ENCODE data around the gene STEAP3. TPM values are rescaled to one million over a fixed set of nuclear protein-coding genes. Genes with fewer than 3 reads are reported as not detected.

Gene STEAP3
- total and polyA plus RNA-seq, 4 experiments from 2014 or later: 0.32 TPM; not detected in 3

DNA sequence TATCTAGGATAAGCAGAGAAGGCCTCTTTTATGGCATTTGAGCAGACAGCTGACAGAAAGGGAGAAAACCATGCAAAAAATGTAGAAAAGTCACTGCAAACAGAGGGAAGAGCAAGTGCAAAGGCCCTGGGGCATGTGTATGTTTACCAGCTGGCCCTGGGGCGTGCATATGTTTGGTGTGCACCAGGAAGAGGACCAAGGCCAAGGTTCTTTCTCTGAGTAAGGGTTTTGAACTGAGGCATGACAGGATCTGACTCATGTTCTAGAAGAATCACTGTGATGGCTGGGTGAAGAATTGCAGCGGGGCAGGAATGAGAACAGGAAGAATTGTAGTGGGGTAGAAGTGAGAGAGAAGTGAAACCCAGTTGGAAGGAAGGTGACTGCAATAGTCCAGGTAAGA lies 69.6 kb downstream of the STEAP3 start:
- Histone ChIP-seq H3K4me1 (ENCODE audit: insufficient read depth, low read length) (peaks cover 3% of the 10 kb centered on the region), H3K36me3 (ENCODE audit: insufficient read depth, low read length) (no peaks in the 10 kb centered on the region), H3K4me3 (ENCODE audit: low read length in 2 of 2) (no peak overlapping the region), H3K27ac (ENCODE audit: low read depth, low read length) (no peak overlapping the region), H3K27me3 (ENCODE audit: insufficient read depth, low read length) (no peaks in the 10 kb centered on the region), H3K9me3 (ENCODE audit: control insufficient read depth in 1 of 2, low read length in 2 of 2) (no peaks in the 10 kb centered on the region)
- DNase-seq: no peak
- CTCF ChIA-PET (ENCODE audit: partially characterized antibody): interaction anchor here (0.9 to 3.8 kb wide), 3 partner anchors 8 to 411 kb away, joined by 3 to 26 read pairs (median 10); no protein-coding TSS in a partner anchor
- Mint-ChIP-seq H3K27me3 (no peaks in the 10 kb centered on the region), H3K36me3 (peaks cover 0 to 2% of the 10 kb centered on the region in 2 donors), H3K9me3 (no peaks in the 10 kb centered on the region), H3K4me3 (no peak overlapping the region), H3K4me1 (peaks cover 0 to 4% (median 0%) of the 10 kb centered on the region in 4 donors), H3K27ac (no peak overlapping the region)
- POLR2A ChIA-PET (ENCODE audit: partially characterized antibody): no interaction called here
- intact Hi-C loops (cut with micrococcal nuclease): no loop called here

DNA sequence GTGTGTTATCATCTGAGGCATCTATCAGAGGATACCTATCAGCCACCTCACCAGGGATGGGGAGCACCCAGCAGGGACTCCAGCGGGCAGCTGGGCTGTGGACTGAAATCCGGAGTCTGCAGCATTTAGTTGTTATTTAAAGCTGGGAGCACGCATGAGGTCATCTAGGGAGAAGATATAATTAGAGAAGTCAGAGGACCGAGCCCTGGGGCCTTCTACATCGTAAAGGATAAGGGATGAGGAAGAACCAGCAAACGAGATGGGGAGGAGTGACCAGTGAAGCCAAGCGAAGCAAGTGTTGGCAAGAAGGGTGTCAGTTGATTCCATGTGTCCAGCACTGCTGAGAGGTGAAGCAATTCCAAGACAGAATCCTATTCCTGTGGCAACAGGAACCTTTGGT lies 70.3 kb downstream of the STEAP3 start:
- no peaks in the 10 kb centered on the region for H3K9me3 Mint-ChIP-seq
- DNase-seq: no peak
- CTCF ChIA-PET (ENCODE audit: partially characterized antibody): no interaction called here
- Histone ChIP-seq H3K4me1 (ENCODE audit: insufficient read depth, low read length) (peaks cover 3% of the 10 kb centered on the region), H3K9me3 (ENCODE audit: control insufficient read depth in 1 of 2, low read length in 2 of 2) (no peaks in the 10 kb centered on the region), H3K27ac (ENCODE audit: low read depth, low read length) (no peak overlapping the region), H3K4me3 (ENCODE audit: low read length in 2 of 2) (no peak overlapping the region), H3K36me3 (ENCODE audit: insufficient read depth, low read length) (no peaks in the 10 kb centered on the region), H3K27me3 (ENCODE audit: insufficient read depth, low read length) (no peaks in the 10 kb centered on the region)
- intact Hi-C loops (cut with micrococcal nuclease): no loop called here
- H3K27me3 Mint-ChIP-seq: no peaks in the 10 kb centered on the region
- H3K4me3 Mint-ChIP-seq: no peak overlapping the region
- POLR2A ChIA-PET (ENCODE audit: partially characterized antibody): no interaction called here
- peaks cover 0 to 4% (median 0%) of the 10 kb centered on the region in 4 donors for H3K4me1 Mint-ChIP-seq
- H3K27ac Mint-ChIP-seq: no peak overlapping the region
- H3K36me3 Mint-ChIP-seq: peaks cover 0 to 3% of the 10 kb centered on the region in 2 donors

DNA sequence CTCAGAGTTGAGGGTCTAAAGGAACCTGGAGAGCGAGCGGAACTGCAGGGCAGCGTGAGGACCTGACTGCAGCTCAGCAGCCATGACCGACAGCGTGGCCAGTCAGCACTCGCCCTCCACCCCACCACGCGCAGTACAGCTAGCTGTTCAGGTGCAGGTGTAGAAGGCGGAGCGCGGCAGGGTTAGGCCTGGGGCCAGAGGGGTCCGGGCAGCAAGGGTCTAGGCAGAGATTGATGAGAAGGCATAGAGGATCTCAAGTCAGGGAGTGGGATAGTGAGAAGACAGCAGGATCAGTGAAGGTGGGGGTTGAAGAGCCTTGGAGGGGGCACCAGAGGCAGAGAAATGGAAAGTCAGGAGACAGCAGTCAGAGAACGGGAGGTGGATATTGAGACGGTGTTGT lies 71.0 kb downstream of the STEAP3 start:
- H3K27me3 Mint-ChIP-seq: no peaks in the 10 kb centered on the region
- H3K4me1 Mint-ChIP-seq: peaks cover 0 to 4% (median 0%) of the 10 kb centered on the region in 4 donors
- H3K27ac Mint-ChIP-seq: no peak overlapping the region
- H3K27me3 ChIP-seq (ENCODE audit: insufficient read depth, low read length): no peaks in the 10 kb centered on the region
- H3K27ac ChIP-seq (ENCODE audit: low read depth, low read length): no peak overlapping the region
- peaks cover 0 to 3% of the 10 kb centered on the region in 2 donors for H3K36me3 Mint-ChIP-seq
- H3K4me3 Mint-ChIP-seq: no peak overlapping the region
- no peak for DNase-seq
- H3K4me1 ChIP-seq (ENCODE audit: insufficient read depth, low read length): peaks cover 3% of the 10 kb centered on the region
- H3K36me3 ChIP-seq (ENCODE audit: insufficient read depth, low read length): no peaks in the 10 kb centered on the region
- CTCF ChIA-PET (ENCODE audit: partially characterized antibody): no interaction called here
- H3K9me3 ChIP-seq (ENCODE audit: control insufficient read depth in 1 of 2, low read length in 2 of 2): no peaks in the 10 kb centered on the region
- POLR2A ChIA-PET (ENCODE audit: partially characterized antibody): no interaction called here
- H3K4me3 ChIP-seq (ENCODE audit: low read length in 2 of 2): no peak overlapping the region
- H3K9me3 Mint-ChIP-seq: no peaks in the 10 kb centered on the region
- intact Hi-C loops (cut with micrococcal nuclease): no loop called here

DNA sequence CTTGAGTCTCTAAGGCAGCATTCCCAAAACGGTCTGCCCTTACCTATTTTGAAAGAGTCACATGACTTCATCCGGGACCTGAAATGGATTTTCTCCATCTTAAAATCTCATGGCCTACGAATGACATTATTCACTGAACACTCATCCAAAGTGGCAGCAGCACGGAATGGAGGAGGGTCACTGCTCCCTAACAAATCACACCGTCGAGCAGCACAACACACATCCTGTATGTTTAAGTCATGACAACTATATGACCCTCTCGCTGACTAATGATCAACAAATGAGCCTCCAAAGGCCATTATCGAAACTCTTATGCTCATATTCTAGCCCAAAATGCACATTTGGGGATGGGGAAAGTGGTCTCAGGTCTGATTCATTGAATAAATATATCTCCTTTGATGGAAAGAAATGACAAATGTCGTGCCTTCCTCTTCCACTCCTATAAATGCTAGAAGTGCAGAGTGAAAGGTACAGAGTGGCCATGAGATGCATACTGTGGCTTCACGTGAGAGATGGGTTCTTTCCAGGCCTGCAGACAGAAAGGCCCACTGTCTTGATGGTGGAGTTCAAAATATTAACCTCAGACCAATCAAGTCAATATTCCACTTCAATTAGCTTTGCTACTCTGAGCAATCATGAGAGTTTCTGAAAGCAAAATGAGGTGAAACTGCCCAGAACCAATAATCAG lies 72.2 kb downstream of the STEAP3 start:
- Mint-ChIP-seq H3K4me1 (peaks cover 0 to 4% (median 0%) of the 10 kb centered on the region in 4 donors), H3K36me3 (peaks cover 3 to 5% of the 10 kb centered on the region in 2 donors), H3K9me3 (no peaks in the 10 kb centered on the region), H3K4me3 (no peak overlapping the region), H3K27me3 (no peaks in the 10 kb centered on the region), H3K27ac (no peak overlapping the region)
- H3K27me3 ChIP-seq (ENCODE audit: insufficient read depth, low read length): no peaks in the 10 kb centered on the region
- ChIA-PET CTCF (ENCODE audit: partially characterized antibody) (no interaction called here), POLR2A (ENCODE audit: partially characterized antibody) (no interaction called here)
- H3K4me1 ChIP-seq (ENCODE audit: insufficient read depth, low read length): peaks cover 2% of the 10 kb centered on the region
- no peak overlapping the region for H3K27ac ChIP-seq (ENCODE audit: low read depth, low read length)
- H3K36me3 ChIP-seq (ENCODE audit: insufficient read depth, low read length): no peaks in the 10 kb centered on the region
- no peak for DNase-seq
- no peak overlapping the region for H3K4me3 ChIP-seq (ENCODE audit: low read length in 2 of 2)
- intact Hi-C loops (cut with micrococcal nuclease): no loop called here
- H3K9me3 ChIP-seq (ENCODE audit: control insufficient read depth in 1 of 2, low read length in 2 of 2): no peaks in the 10 kb centered on the region

DNA sequence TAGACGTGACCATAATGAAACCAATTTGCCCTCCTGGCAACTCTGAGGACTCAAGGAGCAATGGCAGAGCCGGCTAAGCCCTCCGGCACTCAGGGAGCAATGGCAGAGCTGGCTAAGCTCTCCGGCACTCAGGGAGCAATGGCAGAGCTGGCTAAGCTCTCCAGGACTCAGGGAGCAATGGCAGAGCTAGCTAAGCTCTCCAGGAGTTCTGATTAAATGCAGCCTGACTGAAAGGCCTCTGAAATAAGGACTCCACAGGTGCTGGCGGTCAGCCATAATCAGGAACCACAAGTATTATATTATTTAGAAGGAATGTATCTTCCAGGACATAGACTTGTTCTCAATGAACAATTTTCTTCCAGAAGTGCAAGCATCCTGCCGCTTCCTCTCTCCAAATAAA lies 77.8 kb downstream of the STEAP3 start:
- ChIA-PET POLR2A (ENCODE audit: partially characterized antibody) (no interaction called here), CTCF (ENCODE audit: partially characterized antibody) (interaction anchor here (1.0 to 2.2 kb wide), 2 partner anchors 10 to 15 kb away, joined by 3 to 10 read pairs; no protein-coding TSS in a partner anchor)
- peaks cover 5 to 19% of the 10 kb centered on the region in 2 donors for H3K36me3 Mint-ChIP-seq
- Histone ChIP-seq H3K27ac (ENCODE audit: low read depth, low read length) (no peak overlapping the region), H3K4me1 (ENCODE audit: insufficient read depth, low read length) (no peaks in the 10 kb centered on the region), H3K4me3 (ENCODE audit: low read length in 2 of 2) (no peak overlapping the region), H3K27me3 (ENCODE audit: insufficient read depth, low read length) (no peaks in the 10 kb centered on the region), H3K9me3 (ENCODE audit: control insufficient read depth in 1 of 2, low read length in 2 of 2) (no peaks in the 10 kb centered on the region), H3K36me3 (ENCODE audit: insufficient read depth, low read length) (no peaks in the 10 kb centered on the region)
- no peaks in the 10 kb centered on the region for H3K27me3 Mint-ChIP-seq
- no peaks in the 10 kb centered on the region for H3K9me3 Mint-ChIP-seq
- no peak for DNase-seq
- no peak overlapping the region for H3K27ac Mint-ChIP-seq
- intact Hi-C loops (cut with micrococcal nuclease): no loop called here
- H3K4me1 Mint-ChIP-seq: peaks cover 0 to 2% (median 0%) of the 10 kb centered on the region in 4 donors
- no peak overlapping the region for H3K4me3 Mint-ChIP-seq

DNA sequence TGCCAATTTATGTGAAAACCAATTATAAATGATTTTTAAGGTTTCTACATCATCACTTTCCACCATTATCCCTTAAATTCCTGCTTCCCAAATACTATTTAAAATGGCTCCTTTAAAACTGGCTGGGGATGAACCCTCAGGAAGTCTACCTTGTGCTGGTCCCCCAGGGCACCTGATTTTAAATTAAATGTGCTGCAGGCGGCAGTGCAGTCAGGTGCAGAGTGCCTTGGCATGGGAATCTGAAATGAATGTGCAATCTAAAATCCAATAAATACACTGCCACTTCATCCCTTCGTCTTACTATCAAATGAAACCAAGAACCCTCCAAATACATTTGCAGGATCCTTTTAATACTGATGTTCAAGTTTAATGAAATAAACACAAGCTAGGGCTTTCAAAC lies 81.2 kb downstream of the STEAP3 start:
- Mint-ChIP-seq H3K27ac (peak overlapping the region in 1 of 7 donors; percentile 61), H3K36me3 (peaks cover 3 to 24% of the 10 kb centered on the region in 2 donors), H3K4me1 (peaks cover 0 to 2% (median 0%) of the 10 kb centered on the region in 4 donors), H3K9me3 (no peaks in the 10 kb centered on the region), H3K4me3 (no peak overlapping the region), H3K27me3 (no peaks in the 10 kb centered on the region)
- no peak for DNase-seq
- Histone ChIP-seq H3K9me3 (ENCODE audit: control insufficient read depth in 1 of 2, low read length in 2 of 2) (no peaks in the 10 kb centered on the region), H3K27ac (ENCODE audit: low read depth, low read length) (no peak overlapping the region), H3K36me3 (ENCODE audit: insufficient read depth, low read length) (no peaks in the 10 kb centered on the region), H3K27me3 (ENCODE audit: insufficient read depth, low read length) (no peaks in the 10 kb centered on the region), H3K4me1 (ENCODE audit: insufficient read depth, low read length) (no peaks in the 10 kb centered on the region), H3K4me3 (ENCODE audit: low read length in 2 of 2) (no peak overlapping the region)
- intact Hi-C loops (cut with micrococcal nuclease): no loop called here
- ChIA-PET POLR2A (ENCODE audit: partially characterized antibody) (no interaction called here), CTCF (ENCODE audit: partially characterized antibody) (no interaction called here)

DNA sequence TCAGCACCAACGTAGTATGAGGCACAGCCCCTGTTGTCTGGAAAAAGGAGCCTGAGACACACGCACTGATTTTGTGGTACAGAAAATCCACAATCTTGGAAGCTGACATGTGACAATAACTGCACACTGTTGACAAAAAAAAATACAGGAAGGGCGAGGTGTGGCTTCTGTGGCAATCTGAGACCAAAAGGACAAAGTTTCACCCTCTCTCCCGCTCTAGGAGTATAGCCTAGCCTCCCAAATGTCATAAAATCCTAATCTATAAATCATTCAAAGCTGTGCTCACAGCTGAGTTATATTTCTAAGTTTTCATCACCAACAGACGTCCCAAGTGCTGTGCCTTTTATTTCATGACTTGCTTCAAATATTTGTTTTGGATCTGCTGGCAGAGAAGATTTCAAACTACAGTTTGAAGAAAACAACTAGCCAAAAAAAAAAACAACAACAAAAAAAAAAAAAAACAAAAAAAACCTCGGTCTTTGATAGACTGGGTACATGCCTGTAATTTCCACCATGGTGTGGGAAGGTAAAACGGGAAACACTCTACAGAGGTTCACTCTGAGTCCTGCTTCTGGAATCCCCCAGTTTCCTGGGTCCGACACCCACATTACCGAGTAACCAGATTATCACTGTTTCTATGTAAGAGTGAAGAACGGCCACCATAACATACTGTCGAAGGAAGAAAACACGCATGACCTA lies 82.0 kb downstream of the STEAP3 start:
- CTCF ChIA-PET (ENCODE audit: partially characterized antibody): no interaction called here
- peak overlapping the region in 1 of 8 donors; percentile 6 for H3K4me3 Mint-ChIP-seq

More for the DNA sequence above, 82.0 kb downstream of the STEAP3 start:
- no peak for DNase-seq
- Mint-ChIP-seq H3K9me3 (peaks cover 0 to 2% (median 0%) of the 10 kb centered on the region in 8 donors), H3K4me1 (peaks cover 0 to 2% (median 0%) of the 10 kb centered on the region in 4 donors), H3K27me3 (no peaks in the 10 kb centered on the region), H3K27ac (no peak overlapping the region), H3K36me3 (peaks cover 3 to 26% of the 10 kb centered on the region in 2 donors)
- Histone ChIP-seq H3K27ac (ENCODE audit: low read depth, low read length) (no peak overlapping the region), H3K36me3 (ENCODE audit: insufficient read depth, low read length) (no peaks in the 10 kb centered on the region), H3K4me1 (ENCODE audit: insufficient read depth, low read length) (no peaks in the 10 kb centered on the region), H3K27me3 (ENCODE audit: insufficient read depth, low read length) (no peaks in the 10 kb centered on the region), H3K4me3 (ENCODE audit: low read length in 2 of 2) (no peak overlapping the region), H3K9me3 (ENCODE audit: control insufficient read depth in 1 of 2, low read length in 2 of 2) (no peaks in the 10 kb centered on the region)
- POLR2A ChIA-PET (ENCODE audit: partially characterized antibody): no interaction called here
- intact Hi-C loops (cut with micrococcal nuclease): no loop called here
